ENCODE measurements around the gene AJAP1. TPM values are rescaled to one million over a fixed set of nuclear protein-coding genes. Genes with fewer than 3 reads are reported as not detected.

Gene AJAP1
- polyA plus RNA-seq, 1 of the 3 experiments (the other 2 are of a cell fraction), result not detected

GRCh38 chr1:4801192-4801924 is 146.9 kb downstream of the AJAP1 start:
- WGBS (ENCODE audit: low lambda C conversion rate), result 22% methylated on average over 14 of the region's 14 CpGs
- no peak for DNase-seq
- ChIA-PET POLR2A (no interaction called here), CTCF (interaction anchor here (1.2 kb wide), 1 partner anchor 146 kb away, joined by 4 read pairs; no protein-coding TSS in a partner anchor)
- H3K27me3 ChIP-seq (ENCODE audit: insufficient read depth), result no peaks in the 10 kb centered on the region
- no peaks in the 10 kb centered on the region for H4K20me1 ChIP-seq (ENCODE audit: insufficient read depth)
- no peak overlapping the region for H3K4me2 ChIP-seq
- H3F3A ChIP-seq (replicated peaks; ENCODE audit: insufficient read depth), result no peaks in the 10 kb centered on the region
- H3K27ac ChIP-seq (ENCODE audit: low read depth in 2 of 2, low read length in 1 of 2), result peak overlapping the region in 1 of 2 experiments; percentile 62; a peak in 1 of 4 replicates
- H3K9me3 ChIP-seq, result no peaks in the 10 kb centered on the region
- H3K79me2 ChIP-seq (ENCODE audit: insufficient read depth), result no peaks in the 10 kb centered on the region
- H3K9me2 ChIP-seq, result no peaks in the 10 kb centered on the region
- no peak overlapping the region for H2AFZ ChIP-seq (ENCODE audit: low read depth)
- no peak overlapping the region for H3K9ac ChIP-seq
- H3K4me3 ChIP-seq (ENCODE audit: low read depth in 2 of 2, low read length in 1 of 2), result no peak overlapping the region
- TF ChIP-seq USF2 (IDR thresholded peaks at IDR 0.05; ENCODE audit: borderline replicate concordance, low read depth, low read length) (no peak), ZBTB33 (IDR thresholded peaks at IDR 0.05; ENCODE audit: borderline replicate concordance, low read depth) (no peak), TAF1 (IDR thresholded peaks at IDR 0.05; ENCODE audit: borderline replicate concordance, low read depth, low read length) (no peak), FOXJ3 (CRISPR knock-in tag; IDR thresholded peaks at IDR 0.05) (peak; percentile 41; the same call in 1 of the 2 replicates), EZH2phosphoT487 (IDR thresholded peaks at IDR 0.05; ENCODE audit: borderline replicate concordance, low read depth) (no peak)
- H3K36me3 ChIP-seq (replicated peaks in 1 of 2; ENCODE audit: control insufficient read depth in 1 of 2, insufficient read depth in 2 of 2, low read length in 1 of 2), result no peaks in the 10 kb centered on the region
- peaks cover 0 to 13% of the 10 kb centered on the region in 2 experiments; a peak in 1 of 4 replicates for H3K4me1 ChIP-seq (ENCODE audit: control insufficient read depth in 1 of 2, insufficient read depth in 2 of 2, low read depth in 1 of 2, low read length in 1 of 2)

GRCh38 chr1:4802024-4802423 is 147.6 kb downstream of the AJAP1 start:
- H3K9me2 ChIP-seq, result no peaks in the 10 kb centered on the region
- no peaks in the 10 kb centered on the region for H4K20me1 ChIP-seq (ENCODE audit: insufficient read depth)
- H3F3A ChIP-seq (replicated peaks; ENCODE audit: insufficient read depth), result no peaks in the 10 kb centered on the region
- peak overlapping the region in 1 of 2 experiments; percentile 62; a peak in 1 of 4 replicates for H3K27ac ChIP-seq (ENCODE audit: low read depth in 2 of 2, low read length in 1 of 2)
- peaks cover 0 to 13% of the 10 kb centered on the region in 2 experiments; a peak in 1 of 4 replicates for H3K4me1 ChIP-seq (ENCODE audit: control insufficient read depth in 1 of 2, insufficient read depth in 2 of 2, low read depth in 1 of 2, low read length in 1 of 2)
- WGBS (ENCODE audit: low lambda C conversion rate), result 7% methylated on average over 3 of the region's 6 CpGs
- ChIA-PET CTCF (interaction anchor here (1.2 kb wide), 1 partner anchor 146 kb away, joined by 4 read pairs; no protein-coding TSS in a partner anchor), POLR2A (no interaction called here)
- H2AFZ ChIP-seq (ENCODE audit: low read depth), result no peak overlapping the region
- no peak for TF ChIP-seq TCF12 (IDR thresholded peaks at IDR 0.05)
- no peak for TF ChIP-seq RFX5 (IDR thresholded peaks at IDR 0.05; ENCODE audit: low read length)
- TF ChIP-seq SMC3 (IDR thresholded peaks at IDR 0.05; ENCODE audit: low read depth, low read length), result no peak
- no peak for TF ChIP-seq MAX (IDR thresholded peaks at IDR 0.05; ENCODE audit: low read depth)
- no peak for TF ChIP-seq TEAD4 (IDR thresholded peaks at IDR 0.05; ENCODE audit: borderline replicate concordance, insufficient read depth)
- no peak overlapping the region for H3K9ac ChIP-seq
- H3K36me3 ChIP-seq (replicated peaks in 1 of 2; ENCODE audit: control insufficient read depth in 1 of 2, insufficient read depth in 2 of 2, low read length in 1 of 2), result no peaks in the 10 kb centered on the region
- no peak overlapping the region for H3K4me2 ChIP-seq
- H3K4me3 ChIP-seq (ENCODE audit: low read depth in 2 of 2, low read length in 1 of 2), result no peak overlapping the region
- H3K27me3 ChIP-seq (ENCODE audit: insufficient read depth), result no peaks in the 10 kb centered on the region
- no peaks in the 10 kb centered on the region for H3K79me2 ChIP-seq (ENCODE audit: insufficient read depth)
- H3K9me3 ChIP-seq, result no peaks in the 10 kb centered on the region
- DNase-seq, result no peak

Data from SK-N-SH (cell line).